Activated CD8-positive, alpha-beta T cell treated with anti-CD3 and anti-CD28 coated beads, Interleukin-2, amount 10 ng/mL, durations not matched to agents 7 days and 5 days (primary cell): Measurements from ENCODE around the gene SENP5. TPM values are rescaled to one million over a fixed set of nuclear protein-coding genes. Genes with fewer than 3 reads are reported as not detected.
A peak's percentile ranks its signal among the peaks of the same experiment; 100 is the strongest.

ENCODE experiments used
- ATAC-seq: fragments of 150-1000 bp; cut with Tn5 transposase; one replicate; pipeline ENCODE4 v1.10.0; 2021; ENCODE audit warnings: moderate library complexity
- CTCF ChIA-PET: fragments of 350-600 bp; sonication (Branson Sonifier 250); formaldehyde crosslinking; loops from one replicate; lab custom pipeline; 2021; ENCODE audit warnings: antibody characterized with exemption; lab: Charles Lee
- POLR2A ChIA-PET: fragments of 350-600 bp; sonication (Branson Sonifier 250); formaldehyde crosslinking; loops from one replicate; lab custom pipeline; 2021; ENCODE audit warnings: antibody characterized with exemption; lab: Charles Lee
- DNase-seq: peaks from one replicate; pipeline ENCODE4 v3.0.0-alpha.2; 2020
- H3K27ac Mint-ChIP-seq: one replicate; pipeline ENCODE4 v1.8.0; 2021; ENCODE audit warnings: mild to moderate bottlenecking, mixed read lengths
- H3K27me3 Mint-ChIP-seq: one replicate; pipeline ENCODE4 v1.8.0; 2021; ENCODE audit warnings: low read depth, mixed read lengths
- H3K36me3 Mint-ChIP-seq: one replicate; pipeline ENCODE4 v1.8.0; 2021; ENCODE audit warnings: low read depth, mixed read lengths
- H3K4me1 Mint-ChIP-seq: one replicate; pipeline ENCODE4 v1.8.0; 2021; ENCODE audit warnings: low read depth, mixed read lengths
- H3K4me3 Mint-ChIP-seq: one replicate; pipeline ENCODE4 v1.8.0; 2021; ENCODE audit warnings: mild to moderate bottlenecking, mixed read lengths
- H3K9me3 Mint-ChIP-seq: one replicate; pipeline ENCODE4 v1.8.0; 2022; ENCODE audit warnings: mixed read lengths; ENCODE audit not compliant: insufficient read depth
- total RNA-seq, 2 experiments: library from RNA; stranded (reverse); gene quantifications; one replicate each; pipeline ENCODE4 v1.2.3, GENCODE V29; 2021

The SENP5 gene
- total RNA-seq, 2 experiments from 2014 or later = 32.2 to 37.0 TPM

DNA sequence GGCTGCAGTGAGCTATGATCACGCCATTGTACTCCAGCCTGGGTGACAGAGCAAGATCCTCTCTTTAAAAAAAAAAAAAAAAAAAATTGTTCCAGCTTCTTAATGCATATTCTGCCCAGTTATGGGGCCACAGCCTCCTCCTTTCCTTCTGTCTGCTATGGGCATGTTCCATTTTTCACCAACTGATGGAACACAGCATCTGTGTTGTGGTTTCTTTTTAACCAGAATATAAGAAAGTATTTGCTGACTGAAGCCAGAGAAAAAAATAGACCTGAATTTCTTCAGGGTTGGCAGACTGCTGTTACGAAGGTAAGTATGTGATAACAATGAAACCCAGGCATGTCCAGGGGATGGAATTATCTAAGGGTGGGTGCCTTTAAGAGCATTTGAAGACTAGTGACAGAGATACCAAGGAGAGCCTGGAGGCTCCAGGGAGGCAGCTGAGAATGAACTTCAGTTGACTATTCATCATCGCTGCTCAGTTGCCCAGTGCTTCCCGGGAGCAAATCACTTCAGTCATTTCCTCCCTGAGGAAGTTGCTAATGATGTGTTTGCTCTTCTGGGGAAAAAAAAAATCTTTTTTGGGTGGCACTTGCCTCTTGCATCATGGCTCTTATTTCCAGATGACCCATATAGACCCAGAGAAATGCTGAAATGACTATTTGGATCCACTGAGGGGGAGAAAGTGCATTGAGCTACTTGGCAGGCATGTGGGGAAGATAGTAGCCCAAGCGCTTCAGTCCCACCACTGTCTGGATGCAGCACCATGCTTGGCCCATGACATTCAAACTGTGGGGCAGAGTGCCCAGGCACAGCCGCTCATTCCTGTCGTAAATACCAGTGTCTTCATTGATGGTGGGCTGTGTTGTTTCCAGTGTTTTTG lies 60.1 kb downstream of the SENP5 start:
- peak overlapping the region; percentile 45 for H3K27ac Mint-ChIP-seq
- peaks cover 42% of the 10 kb centered on the region for H3K36me3 Mint-ChIP-seq
- CTCF ChIA-PET = interaction anchor here (1.3 kb wide), 1 partner anchor 15 kb away, joined by 3 read pairs; a partner anchor contains a TSS
- H3K4me1 Mint-ChIP-seq = no peaks in the 10 kb centered on the region
- POLR2A ChIA-PET = no interaction called here
- DNase-seq (no peak), ATAC-seq (no peak)
- no peak overlapping the region for H3K4me3 Mint-ChIP-seq
- H3K9me3 Mint-ChIP-seq = no peaks in the 10 kb centered on the region
- H3K27me3 Mint-ChIP-seq = no peaks in the 10 kb centered on the region

DNA sequence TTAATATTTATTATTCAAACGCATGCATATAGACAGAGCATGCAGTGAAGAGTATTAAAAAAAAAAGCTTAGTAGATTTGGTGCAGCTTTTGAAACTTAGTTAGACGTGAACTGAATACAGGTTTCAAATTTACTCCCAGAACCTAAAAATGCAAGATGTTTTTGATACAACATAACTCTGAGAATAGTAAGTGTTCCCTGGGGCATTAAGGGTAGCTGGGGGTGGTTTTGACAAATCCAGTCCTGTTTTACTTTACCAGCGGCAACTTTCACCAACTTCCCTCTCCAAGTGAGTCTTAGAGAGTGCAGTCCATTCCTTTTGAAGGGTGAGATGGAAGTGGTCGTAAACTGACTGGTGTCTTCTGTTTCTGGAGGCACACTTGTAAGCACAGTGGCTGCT lies 63.4 kb downstream of the SENP5 start:
- Mint-ChIP-seq H3K27ac (no peak overlapping the region), H3K4me3 (no peak overlapping the region), H3K27me3 (no peaks in the 10 kb centered on the region), H3K36me3 (peaks cover 63% of the 10 kb centered on the region), H3K9me3 (no peaks in the 10 kb centered on the region), H3K4me1 (no peaks in the 10 kb centered on the region)
- DNase-seq (no peak), ATAC-seq (no peak)
- ChIA-PET POLR2A (interaction anchor here (1.0 to 1.3 kb wide), 2 partner anchors 11 to 64 kb away, joined by 4 read pairs; partner anchors contain the start of genes NCBP2 and SENP5), CTCF (interaction anchor here (1.0 kb wide), 1 partner anchor 94 kb away, joined by 3 read pairs; no protein-coding TSS in a partner anchor)

DNA sequence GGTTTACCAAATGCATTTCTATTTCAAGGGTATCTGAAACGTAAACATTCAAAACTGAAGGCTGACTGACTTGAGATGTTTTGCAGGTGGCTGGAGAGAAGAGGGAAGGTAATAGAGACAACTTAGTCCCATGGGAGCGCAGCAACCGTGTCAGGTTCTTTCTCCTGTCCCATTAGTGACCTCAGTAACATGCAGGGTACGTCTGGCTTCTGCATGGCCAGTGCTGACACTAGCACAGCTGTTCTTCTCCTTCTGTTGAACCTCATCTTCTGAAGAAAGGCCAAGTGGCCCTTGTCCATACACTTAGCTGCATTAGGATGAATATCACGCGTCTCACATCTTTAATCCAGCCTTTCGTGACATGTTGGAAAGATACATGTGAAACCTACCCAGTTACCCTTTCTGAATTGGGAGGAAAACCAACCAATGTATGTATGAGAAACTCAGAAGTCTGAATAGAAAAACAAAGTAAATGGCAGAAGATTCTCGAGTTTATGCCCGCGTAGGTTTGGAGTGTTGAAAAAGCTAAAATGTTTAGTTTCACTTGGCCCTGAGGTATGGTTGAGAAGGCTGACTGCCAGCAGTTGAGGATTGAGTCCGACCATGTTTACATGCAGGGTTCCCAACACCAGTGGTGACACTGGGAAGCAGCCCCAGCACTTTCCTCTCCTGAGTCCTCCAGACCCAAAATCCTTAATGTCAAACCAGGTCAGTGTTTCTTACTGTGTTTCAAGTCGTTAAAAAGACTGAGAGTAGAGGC lies 64.3 kb downstream of the SENP5 start:
- H3K27me3 Mint-ChIP-seq = no peaks in the 10 kb centered on the region
- DNase-seq (no peak), ATAC-seq (no peak)
- peaks cover 72% of the 10 kb centered on the region for H3K36me3 Mint-ChIP-seq
- no peak overlapping the region for H3K4me3 Mint-ChIP-seq
- H3K27ac Mint-ChIP-seq = peak overlapping the region; percentile 58
- H3K9me3 Mint-ChIP-seq = no peaks in the 10 kb centered on the region
- POLR2A ChIA-PET = interaction anchor here (1.0 kb wide), 1 partner anchor 10 kb away, joined by 4 read pairs; the partner anchor contains the start of gene NCBP2
- no peaks in the 10 kb centered on the region for H3K4me1 Mint-ChIP-seq
- CTCF ChIA-PET = no interaction called here

DNA sequence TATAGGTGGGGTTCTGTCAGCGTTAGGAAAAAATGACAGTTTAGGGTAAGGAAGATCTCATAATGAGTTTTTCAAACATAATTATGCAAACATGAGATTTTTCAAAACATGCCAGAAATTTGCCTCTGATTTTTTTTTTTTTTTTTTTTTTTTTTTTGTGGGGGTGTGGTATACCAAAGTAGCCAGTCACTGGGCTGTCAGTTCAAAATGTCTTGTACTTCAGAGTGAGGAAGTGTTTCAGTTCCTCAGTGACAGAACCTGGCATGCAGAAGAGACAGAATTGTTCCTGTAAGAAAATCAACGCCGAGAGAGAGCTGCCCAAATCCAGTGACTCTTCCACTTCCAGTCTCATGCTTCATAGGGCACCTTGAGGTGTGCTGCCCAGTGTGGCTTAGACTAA lies 64.9 kb downstream of the SENP5 start:
- H3K27me3 Mint-ChIP-seq = no peaks in the 10 kb centered on the region
- no peaks in the 10 kb centered on the region for H3K4me1 Mint-ChIP-seq
- no peak for ATAC-seq
- peaks cover 74% of the 10 kb centered on the region for H3K36me3 Mint-ChIP-seq
- H3K27ac Mint-ChIP-seq = peak overlapping the region; percentile 58
- no peaks in the 10 kb centered on the region for H3K9me3 Mint-ChIP-seq
- ChIA-PET POLR2A (no interaction called here), CTCF (no interaction called here)
- no peak for DNase-seq
- H3K4me3 Mint-ChIP-seq = no peak overlapping the region

DNA sequence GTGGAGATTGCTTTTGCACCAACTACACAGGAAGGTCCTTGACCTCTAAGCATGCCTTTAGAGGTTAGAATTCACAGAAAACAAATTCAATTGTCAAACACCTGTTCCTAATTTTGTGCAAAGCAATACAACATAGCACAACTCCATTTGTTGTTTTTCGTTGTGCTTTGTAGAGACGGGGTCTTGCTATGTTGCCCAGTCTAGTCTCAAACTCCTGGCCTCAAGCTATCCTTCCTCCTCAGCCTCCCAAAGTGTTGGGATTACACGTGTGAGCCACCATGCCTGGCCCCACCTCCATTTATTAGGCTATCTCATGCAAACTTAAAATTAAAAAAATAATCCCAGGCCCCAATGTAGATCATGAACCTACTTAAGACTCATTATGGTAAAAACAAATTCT lies 68.6 kb downstream of the SENP5 start:
- peaks cover 23% of the 10 kb centered on the region for H3K4me1 Mint-ChIP-seq
- H3K9me3 Mint-ChIP-seq = no peaks in the 10 kb centered on the region
- no peak overlapping the region for H3K27ac Mint-ChIP-seq
- peaks cover 75% of the 10 kb centered on the region for H3K36me3 Mint-ChIP-seq
- no peak for ATAC-seq
- no peaks in the 10 kb centered on the region for H3K27me3 Mint-ChIP-seq
- DNase-seq = no peak
- no peak overlapping the region for H3K4me3 Mint-ChIP-seq
- ChIA-PET POLR2A (no interaction called here), CTCF (interaction anchor here (1.0 kb wide), 1 partner anchor 99 kb away, joined by 3 read pairs; no protein-coding TSS in a partner anchor)

DNA sequence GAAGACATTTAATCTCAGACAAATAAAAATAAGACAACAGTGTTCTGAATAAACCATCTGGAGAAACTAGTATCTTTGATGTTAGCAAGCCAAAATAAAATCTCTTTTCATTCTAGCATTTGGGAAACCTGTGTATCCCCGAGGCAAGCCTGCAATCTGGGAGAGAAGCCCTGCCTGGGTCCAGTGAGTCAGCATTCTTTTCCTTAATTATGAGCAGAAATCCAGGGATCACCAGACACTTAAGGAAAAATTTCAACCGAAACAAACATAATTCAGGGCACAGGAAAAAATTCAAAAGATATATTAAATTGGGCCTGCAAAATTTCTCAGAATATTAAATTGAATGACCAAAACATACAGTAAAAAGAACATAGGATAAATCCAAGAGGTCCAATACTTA lies 70.4 kb downstream of the SENP5 start:
- Mint-ChIP-seq H3K27me3 (peaks cover 2% of the 10 kb centered on the region), H3K9me3 (no peaks in the 10 kb centered on the region), H3K27ac (no peak overlapping the region), H3K4me1 (peaks cover 31% of the 10 kb centered on the region), H3K36me3 (peaks cover 71% of the 10 kb centered on the region), H3K4me3 (no peak overlapping the region)
- ChIA-PET POLR2A (interaction anchor here (1.5 kb wide), 1 partner anchor 15 kb away, joined by 7 read pairs; no protein-coding TSS in a partner anchor), CTCF (no interaction called here)
- ATAC-seq (no peak), DNase-seq (no peak)

DNA sequence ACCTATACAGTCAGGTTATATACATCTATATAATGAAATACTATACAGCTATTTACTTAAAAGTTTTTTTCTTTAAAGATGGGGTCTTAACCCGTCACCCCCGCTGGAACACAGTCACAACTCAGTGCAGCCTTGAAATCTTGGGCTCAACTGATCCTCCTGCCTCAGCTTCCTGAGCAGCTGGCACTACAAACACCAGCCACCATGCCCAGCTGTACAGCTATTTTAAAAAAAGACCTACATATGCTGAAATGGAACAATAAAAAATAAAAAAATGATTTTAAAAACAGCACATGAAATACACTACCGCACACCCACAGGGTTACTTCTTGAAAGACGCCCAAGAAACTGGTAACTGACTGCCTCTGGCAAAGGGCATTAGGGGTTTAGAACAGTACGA lies 70.9 kb downstream of the SENP5 start:
- ATAC-seq (no peak), DNase-seq (no peak)
- H3K4me1 Mint-ChIP-seq = peaks cover 35% of the 10 kb centered on the region
- H3K27ac Mint-ChIP-seq = peak overlapping the region; percentile 39
- no peaks in the 10 kb centered on the region for H3K9me3 Mint-ChIP-seq
- peaks cover 2% of the 10 kb centered on the region for H3K27me3 Mint-ChIP-seq
- CTCF ChIA-PET = interaction anchor here (1.0 to 1.2 kb wide), 2 partner anchors 10 to 33 kb away, joined by 3 read pairs; no protein-coding TSS in a partner anchor
- POLR2A ChIA-PET = interaction anchor here (1.5 kb wide), 1 partner anchor 15 kb away, joined by 7 read pairs; no protein-coding TSS in a partner anchor
- peaks cover 69% of the 10 kb centered on the region for H3K36me3 Mint-ChIP-seq
- H3K4me3 Mint-ChIP-seq = no peak overlapping the region

DNA sequence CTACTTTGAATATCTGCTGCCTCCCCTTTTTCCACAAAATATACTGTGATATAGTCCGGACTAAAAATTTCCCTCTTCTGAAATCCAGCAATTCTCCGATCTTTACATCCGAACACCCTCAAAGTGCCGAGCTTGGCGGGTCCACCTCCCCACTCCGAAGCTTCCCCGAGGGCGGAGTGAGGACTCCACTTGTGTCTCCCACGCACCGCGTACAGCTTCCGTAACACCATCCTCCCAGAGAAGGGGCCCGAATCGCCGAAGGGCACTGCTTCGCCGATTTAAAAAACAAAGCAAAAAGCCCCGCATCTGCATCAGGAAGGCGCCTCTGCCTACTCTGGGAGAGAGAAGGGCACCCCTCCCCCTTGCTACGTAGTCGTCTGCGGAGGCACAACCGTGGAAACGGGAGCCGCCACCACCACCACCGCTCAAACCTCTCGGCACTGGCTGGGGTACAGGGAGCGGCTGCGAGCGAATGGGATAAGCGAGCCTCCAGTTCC lies 74.1 kb downstream of the SENP5 start:
- peaks cover 49% of the 10 kb centered on the region for H3K4me1 Mint-ChIP-seq
- H3K27ac Mint-ChIP-seq = peak overlapping the region; percentile 98
- ATAC-seq = peak; percentile 55
- H3K4me3 Mint-ChIP-seq = peak overlapping the region; percentile 97
- peaks cover 2% of the 10 kb centered on the region for H3K27me3 Mint-ChIP-seq
- peak; percentile 66 for DNase-seq
- H3K36me3 Mint-ChIP-seq = peaks cover 49% of the 10 kb centered on the region
- no peaks in the 10 kb centered on the region for H3K9me3 Mint-ChIP-seq
- ChIA-PET POLR2A (interaction anchor here (0.5 to 2.6 kb wide), 23 partner anchors 9 to 623 kb away, joined by 3 to 26 read pairs (median 3); partner anchors contain the start of genes CEP19, DYNLT2B, FBXO45 and NRROS), CTCF (interaction anchor here (0.7 to 2.5 kb wide), 14 partner anchors 13 to 413 kb away, joined by 3 to 11 read pairs (median 4); partner anchors contain the start of genes FBXO45, SENP5 and WDR53)

DNA sequence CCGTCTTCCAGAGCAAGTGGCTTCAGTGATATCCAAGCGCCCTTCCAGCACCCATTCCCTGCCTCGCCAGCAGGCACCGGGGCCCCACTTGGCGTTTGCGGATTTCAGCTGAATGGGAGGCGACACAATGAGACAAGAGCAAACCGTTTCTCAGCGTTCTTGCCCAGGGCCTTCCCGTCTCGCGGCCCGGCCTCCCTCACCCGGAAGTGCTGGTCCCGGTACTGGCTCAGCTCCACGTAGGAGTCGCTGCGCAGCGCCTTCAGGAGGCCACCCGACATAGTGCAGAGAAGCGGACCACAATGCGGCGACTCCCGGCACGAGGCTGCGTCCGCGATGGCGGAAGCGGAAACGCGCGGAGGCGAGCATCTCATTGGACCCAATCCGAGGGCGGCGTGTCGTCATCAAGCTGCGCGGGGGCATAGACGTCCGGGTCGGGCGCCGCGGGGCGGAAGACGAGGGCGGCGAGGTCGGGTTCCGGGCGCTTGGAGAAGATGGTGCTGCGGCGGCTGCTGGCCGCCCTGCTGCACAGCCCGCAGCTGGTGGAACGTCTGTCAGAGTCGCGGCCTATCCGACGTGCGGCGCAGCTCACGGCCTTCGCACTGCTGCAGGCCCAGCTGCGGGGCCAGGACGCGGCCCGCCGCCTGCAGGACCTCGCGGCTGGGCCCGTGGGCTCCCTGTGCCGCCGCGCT lies 74.7 kb downstream of the SENP5 start, which contains the start of gene NCBP2:
Gene NCBP2, minus strand, starts transcription at position 303 of the 689 bp plus-strand sequence. Its CDS starts 25 bp downstream, at position 278.
- ATAC-seq = peak; percentile 94
- peaks cover 44% of the 10 kb centered on the region for H3K36me3 Mint-ChIP-seq

DNA sequence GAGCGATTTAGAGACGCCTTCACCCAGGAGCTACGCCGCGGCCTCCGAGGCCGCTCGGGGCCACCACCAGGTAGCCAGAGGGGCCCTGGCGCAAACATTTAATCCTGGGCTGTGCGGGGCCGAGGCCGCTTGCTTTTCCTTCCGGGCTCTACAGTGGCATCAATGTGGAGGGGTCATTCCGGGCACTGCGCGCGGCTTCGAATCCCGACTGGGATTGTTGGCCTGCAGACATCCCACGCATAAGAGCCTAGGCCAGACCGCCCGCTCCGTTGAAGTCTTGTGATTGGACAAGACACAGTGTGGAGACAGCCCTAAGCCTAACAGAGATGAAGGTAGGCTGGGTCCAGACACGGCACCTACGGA lies 75.2 kb downstream of the SENP5 start:
- ATAC-seq (peak; percentile 16), DNase-seq (peak; percentile 30)
- peaks cover 38% of the 10 kb centered on the region for H3K36me3 Mint-ChIP-seq

More for the DNA sequence above, 74.7 kb downstream of the SENP5 start, which contains the start of gene NCBP2:
- POLR2A ChIA-PET = interaction anchor here (0.5 to 2.6 kb wide), 25 partner anchors 8 to 624 kb away, joined by 3 to 26 read pairs (median 3); partner anchors contain the start of genes CEP19, DYNLT2B, FBXO45 and NRROS
- Mint-ChIP-seq H3K27me3 (peaks cover 2% of the 10 kb centered on the region), H3K27ac (peak within 1 kb of the TSS; percentile 98), H3K9me3 (no peaks in the 10 kb centered on the region), H3K4me3 (peak within 1 kb of the TSS; percentile 97), H3K4me1 (peaks cover 49% of the 10 kb centered on the region)
- CTCF ChIA-PET = interaction anchor here (0.7 to 2.5 kb wide), 15 partner anchors 13 to 414 kb away, joined by 3 to 11 read pairs (median 4); partner anchors contain the start of genes FBXO45, SENP5 and WDR53
- DNase-seq = peak; percentile 100

More for the DNA sequence above, 75.2 kb downstream of the SENP5 start:
- Mint-ChIP-seq H3K4me1 (peaks cover 49% of the 10 kb centered on the region), H3K27ac (peak overlapping the region; percentile 98), H3K27me3 (peaks cover 2% of the 10 kb centered on the region), H3K9me3 (no peaks in the 10 kb centered on the region), H3K4me3 (peak overlapping the region; percentile 97)
- ChIA-PET POLR2A (interaction anchor here (0.6 to 2.6 kb wide), 16 partner anchors 12 to 625 kb away, joined by 3 to 26 read pairs (median 4); partner anchors contain the start of genes CEP19, DYNLT2B, NRROS and PAK2), CTCF (interaction anchor here (0.8 to 2.5 kb wide), 10 partner anchors 14 to 375 kb away, joined by 3 to 11 read pairs (median 4); partner anchors contain the start of genes FBXO45, SENP5 and WDR53)
